A549 (cell line): Measurements from ENCODE around the gene CACNA2D4. TPM values are rescaled to one million over a fixed set of nuclear protein-coding genes. Genes with fewer than 3 reads are reported as not detected.

Experiments used
- ATAC-seq, 2 experiments: fragments of 200-7000 bp in 1 of 2; fragments of >200 bp in 1 of 2; cut with Nextera tagmentation in 1 of 2; cut with Tn5 transposase in 1 of 2; 3 replicates each; pipeline versions ENCODE4 v1.8.0 to v1.9.1; 2018 to 2020; ENCODE audit warnings: mild to moderate bottlenecking in 1 of 2, moderate library complexity in 1 of 2
- CTCF ChIA-PET: fragments of 300-600 bp; sonication (Branson Sonifier 250); formaldehyde crosslinking; extraction: SDS; loops from one replicate; lab custom pipeline; 2021; ENCODE audit warnings: antibody characterized with exemption, inconsistent platforms; lab: Yijun Ruan, JAX
- POLR2A ChIA-PET: fragments of 350-600 bp; formaldehyde crosslinking; extraction: SDS; loops from one replicate; lab custom pipeline; 2021; ENCODE audit warnings: antibody characterized with exemption, inconsistent platforms; lab: Yijun Ruan, JAX
- DNase-seq, 2 experiments: peaks; one replicate each; pipeline versions ENCODE4 v3.0.0 to v3.0.0-alpha.2; 2011 to 2016; ENCODE audit warnings: low read depth in 1 of 2, low spot score in 1 of 2
- FAIRE-seq: peaks from 2 replicates; lab custom pipeline; 2011; peaks lifted over from hg19 to GRCh38; lab: Jason Lieb, UNC
- H3K27ac ChIP-seq, 2 experiments: fragments of >200 bp; sonication (Bioruptor Twin); formaldehyde crosslinking; 3 replicates each; pipeline ENCODE4 v1.5.1; 2016 to 2017
- H3K4me1 ChIP-seq: fragments of >200 bp; sonication (Bioruptor Twin); formaldehyde crosslinking; 3 replicates; pipeline ENCODE4 v1.6.1; 2016
- H3K4me2 ChIP-seq: fragments of >200 bp; sonication (Bioruptor Twin); formaldehyde crosslinking; 3 replicates; pipeline ENCODE4 v1.6.1; 2016
- H3K4me3 ChIP-seq: fragments of >200 bp; sonication (Bioruptor Twin); formaldehyde crosslinking; 3 replicates; pipeline ENCODE4 v1.5.1; 2016
- H3K9me3 ChIP-seq: fragments of >200 bp; sonication (Bioruptor Twin); formaldehyde crosslinking; 3 replicates; pipeline ENCODE4 v1.6.1; 2016
- BHLHE40 ChIP-seq: IDR thresholded peaks from 2 replicates; pipeline ENCODE4 v1.6.1; 2012; ENCODE audit warnings: low read depth, low read length, inconsistent platforms
- CBX2 ChIP-seq: fragments of 200-600 bp; sonication (generic); IDR thresholded peaks from 2 replicates; pipeline ENCODE4 v1.6.1; 2016; ENCODE audit warnings: low read depth, mild to moderate bottlenecking, borderline replicate concordance
- CHD4 ChIP-seq: fragments of 200-600 bp; sonication (generic); IDR thresholded peaks from 2 replicates; pipeline ENCODE4 v1.6.1; 2016; ENCODE audit warnings: antibody characterized with exemption, mild to moderate bottlenecking, borderline replicate concordance
- ESRRA ChIP-seq: fragments of 150-350 bp; IDR thresholded peaks from 2 replicates; pipeline ENCODE4 v1.6.1; 2014; ENCODE audit warnings: mild to moderate bottlenecking, low read length, borderline replicate concordance
- FOSL2 ChIP-seq, 2 experiments: fragments of 450-650 bp in 1 of 2; fragments of >200 bp in 1 of 2; sonication (Bioruptor Twin) in 1 of 2; formaldehyde crosslinking; IDR thresholded peaks; 2 replicates each; pipeline versions ENCODE4 v1.5.0 to v1.6.1; 2016 to 2020; ENCODE audit warnings: mild to moderate bottlenecking in 1 of 2, moderate library complexity in 1 of 2
- GATA3 ChIP-seq: IDR thresholded peaks from 2 replicates; pipeline ENCODE4 v1.6.1; 2012; ENCODE audit warnings: borderline replicate concordance
- HEYL ChIP-seq: fragments of 250-450 bp; sonication (Bioruptor Pico); IDR thresholded peaks from 2 replicates; pipeline ENCODE4 v1.8.0; 2021; ENCODE audit warnings: mild to moderate bottlenecking, moderate library complexity
- HOXA7 ChIP-seq: fragments of 250-450 bp; sonication (Bioruptor Pico); IDR thresholded peaks from 2 replicates; pipeline ENCODE4 v1.5.0; 2020; ENCODE audit warnings: mild to moderate bottlenecking, moderate library complexity
- HOXB5 ChIP-seq: fragments of 250-450 bp; sonication (Bioruptor Pico); IDR thresholded peaks from 2 replicates; pipeline ENCODE4 v1.5.0; 2020; ENCODE audit warnings: mild to moderate bottlenecking, moderate library complexity
- KDM1A ChIP-seq: fragments of 200-600 bp; sonication (generic); IDR thresholded peaks from 2 replicates; pipeline ENCODE4 v1.6.1; 2016; ENCODE audit warnings: low read depth, mild to moderate bottlenecking
- PHF8 ChIP-seq: fragments of 200-600 bp; sonication (generic); IDR thresholded peaks from 2 replicates; pipeline ENCODE4 v1.6.1; 2016; ENCODE audit warnings: low read depth, mild to moderate bottlenecking, antibody characterized with exemption, moderate library complexity, borderline replicate concordance
- RAD21 ChIP-seq, 2 experiments: fragments of >200 bp in 1 of 2; sonication (Bioruptor Twin) in 1 of 2; formaldehyde crosslinking in 1 of 2; IDR thresholded peaks in 1 of 2; conservative IDR thresholded peaks in 1 of 2; 2 replicates in 1 of 2; 3 replicates in 1 of 2; pipeline ENCODE4 v1.6.1; 2012 to 2018; ENCODE audit warnings: inconsistent platforms in 1 of 2
- RFX5 ChIP-seq: fragments of 450-650 bp; IDR thresholded peaks from 2 replicates; pipeline ENCODE4 v1.7.1; 2014; ENCODE audit warnings: antibody characterized with exemption, mild to moderate bottlenecking, moderate library complexity
- RNF2 ChIP-seq: fragments of 200-600 bp; sonication (generic); IDR thresholded peaks from 2 replicates; pipeline ENCODE4 v1.6.1; 2016; ENCODE audit warnings: low read depth, mild to moderate bottlenecking, antibody characterized with exemption, moderate library complexity, borderline replicate concordance
- SREBF2 ChIP-seq: fragments of 450-650 bp; IDR thresholded peaks from 2 replicates; pipeline ENCODE4 v1.6.1; 2014; ENCODE audit warnings: mild to moderate bottlenecking, moderate library complexity
- TFCP2L1 ChIP-seq: fragments of 250-450 bp; sonication (Bioruptor Pico); IDR thresholded peaks from 2 replicates; pipeline ENCODE4 v1.5.0; 2021; ENCODE audit warnings: mild to moderate bottlenecking
- TP53 ChIP-seq: fragments of 250-450 bp; sonication (Bioruptor Pico); IDR thresholded peaks from 2 replicates; pipeline ENCODE4 v1.5.0; 2021; ENCODE audit warnings: mild to moderate bottlenecking, moderate library complexity
- ZC3H11A ChIP-seq: fragments of 450-650 bp; IDR thresholded peaks from 2 replicates; pipeline ENCODE4 v1.6.1; 2014; ENCODE audit warnings: antibody characterized with exemption, mild to moderate bottlenecking
- WGBS: methylation state at CpG from one replicate; pipeline ENCODE4 v1.1.6; 2017; ENCODE audit errors: missing lambda C conversion rate; 5-methylcytosine and 5-hydroxymethylcytosine counted together
- polyA plus RNA-seq, 4 experiments: library from polyadenylated mRNA; depleted of rRNA in 3 of 4; stranded (reverse); fragments of >200 nt; fragmentation: RNase III in 1 of 4; extraction: RNeasy Plus Mini Kit Qiagen cat#74134 plus additional on column Dnase treatment in 1 of 4; gene quantifications; 2 replicates in 3 of 4; 3 replicates in 1 of 4; pipeline ENCODE4 v1.2.3, GENCODE V29; 2011 to 2017
- TF ChIP-seq, protein P1 (sequence below): IDR thresholded peaks from 2 replicates; pipeline ENCODE4 v1.6.1; 2012
- TF ChIP-seq, protein P2 (sequence below): fragments of 450-650 bp; IDR thresholded peaks from 2 replicates; pipeline ENCODE4 v1.6.1; 2014; ENCODE audit warnings: antibody characterized with exemption

CACNA2D4 gene
- polyA plus RNA-seq, 2 of the 4 experiments (the other 2 are of a cell fraction): not detected

DNA sequence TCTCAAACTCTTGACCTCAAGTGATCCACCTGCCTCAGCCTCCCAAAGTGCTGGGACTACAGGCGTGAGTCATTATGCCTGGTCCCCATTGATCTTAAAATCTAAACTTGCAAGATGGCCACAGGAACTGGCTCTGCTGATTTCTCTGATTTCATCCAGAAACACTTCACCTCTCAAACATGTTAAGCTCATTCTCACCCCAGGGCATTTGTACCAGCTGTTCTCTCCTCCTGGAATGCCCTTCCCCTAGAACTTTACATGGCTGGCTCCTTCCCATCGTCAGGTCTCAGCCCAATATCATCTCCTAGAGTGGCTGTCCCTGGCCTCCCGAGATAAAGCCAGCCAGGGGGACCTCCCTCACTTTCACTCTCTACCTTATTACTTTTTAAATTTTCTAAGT is 103.3 kb downstream of the CACNA2D4 start:
- TF ChIP-seq SREBF2: no peak
- no peak for TF ChIP-seq TFCP2L1 (CRISPR knock-in tag)
- no peak for TF ChIP-seq ZC3H11A
- TF ChIP-seq CHD4: no peak
- no peak for TF ChIP-seq HOXA7 (CRISPR knock-in tag)
- no peak for TF ChIP-seq BHLHE40
- TF ChIP-seq, protein P1, sequence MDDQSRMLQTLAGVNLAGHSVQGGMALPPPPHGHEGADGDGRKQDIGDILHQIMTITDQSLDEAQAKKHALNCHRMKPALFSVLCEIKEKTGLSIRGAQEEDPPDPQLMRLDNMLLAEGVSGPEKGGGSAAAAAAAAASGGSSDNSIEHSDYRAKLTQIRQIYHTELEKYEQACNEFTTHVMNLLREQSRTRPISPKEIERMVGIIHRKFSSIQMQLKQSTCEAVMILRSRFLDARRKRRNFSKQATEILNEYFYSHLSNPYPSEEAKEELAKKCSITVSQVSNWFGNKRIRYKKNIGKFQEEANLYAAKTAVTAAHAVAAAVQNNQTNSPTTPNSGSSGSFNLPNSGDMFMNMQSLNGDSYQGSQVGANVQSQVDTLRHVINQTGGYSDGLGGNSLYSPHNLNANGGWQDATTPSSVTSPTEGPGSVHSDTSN: no peak
- no peak for TF ChIP-seq GATA3
- TF ChIP-seq ESRRA: no peak
- TF ChIP-seq, all 56 proteins: peak for 0
- no peak overlapping the region for H3K4me2 ChIP-seq
- FAIRE-seq (no peak), DNase-seq (no peak), ATAC-seq (no peak)
- H3K9me3 ChIP-seq: no peaks in the 10 kb centered on the region
- H3K4me3 ChIP-seq: no peak overlapping the region
- ChIA-PET POLR2A (no interaction called here), CTCF (interaction anchor here (0.8 to 2.0 kb wide), 3 partner anchors 24 to 768 kb away, joined by 3 to 8 read pairs (median 5); no protein-coding TSS in a partner anchor)
- no peak overlapping the region for H3K27ac ChIP-seq
- 34% methylated on average over 3 of the region's 3 CpGs for WGBS
- H3K4me1 ChIP-seq: 0 out of 3 replicates have a peak, but pooled peaks cover 3% of the 10 kb centered on the region

DNA sequence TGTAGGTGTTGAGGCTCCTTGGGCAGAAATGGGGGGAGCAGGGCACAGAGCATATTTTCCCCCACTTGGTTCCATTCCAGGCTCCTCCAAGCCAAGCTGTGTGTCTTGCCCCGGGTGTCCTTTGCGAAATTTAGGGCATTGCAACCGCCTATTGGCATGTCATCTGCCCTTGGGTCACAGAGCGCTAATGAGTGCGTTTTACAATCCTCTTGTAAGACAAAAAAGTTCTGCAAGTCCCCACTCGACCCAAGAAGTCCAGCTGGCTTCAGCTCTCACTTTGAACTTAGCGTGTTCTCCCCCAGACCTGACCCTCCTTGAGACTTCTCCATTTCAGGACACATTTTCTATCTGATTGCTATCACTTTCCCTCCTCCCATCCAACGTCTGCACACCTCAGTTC is 104.2 kb downstream of the CACNA2D4 start:
- ChIA-PET CTCF (interaction anchor here (0.8 to 4.5 kb wide), 2 partner anchors 125 to 769 kb away, joined by 3 to 17 read pairs; no protein-coding TSS in a partner anchor), POLR2A (no interaction called here)
- 52% methylated on average over 8 of the region's 8 CpGs for WGBS
- FAIRE-seq (no peak), ATAC-seq (no peak), DNase-seq (no peak)
- no peak overlapping the region for H3K27ac ChIP-seq
- no peak overlapping the region for H3K4me2 ChIP-seq
- no peak overlapping the region for H3K4me3 ChIP-seq
- no peak for TF ChIP-seq TP53 (CRISPR knock-in tag)
- TF ChIP-seq RNF2: no peak
- TF ChIP-seq HOXB5 (CRISPR knock-in tag): no peak
- TF ChIP-seq HEYL: no peak
- TF ChIP-seq KDM1A: no peak
- TF ChIP-seq BHLHE40: no peak
- no peak for TF ChIP-seq PHF8
- H3K4me1 ChIP-seq: 0 out of 3 replicates have a peak, but pooled peaks cover 3% of the 10 kb centered on the region
- no peaks in the 10 kb centered on the region for H3K9me3 ChIP-seq

DNA sequence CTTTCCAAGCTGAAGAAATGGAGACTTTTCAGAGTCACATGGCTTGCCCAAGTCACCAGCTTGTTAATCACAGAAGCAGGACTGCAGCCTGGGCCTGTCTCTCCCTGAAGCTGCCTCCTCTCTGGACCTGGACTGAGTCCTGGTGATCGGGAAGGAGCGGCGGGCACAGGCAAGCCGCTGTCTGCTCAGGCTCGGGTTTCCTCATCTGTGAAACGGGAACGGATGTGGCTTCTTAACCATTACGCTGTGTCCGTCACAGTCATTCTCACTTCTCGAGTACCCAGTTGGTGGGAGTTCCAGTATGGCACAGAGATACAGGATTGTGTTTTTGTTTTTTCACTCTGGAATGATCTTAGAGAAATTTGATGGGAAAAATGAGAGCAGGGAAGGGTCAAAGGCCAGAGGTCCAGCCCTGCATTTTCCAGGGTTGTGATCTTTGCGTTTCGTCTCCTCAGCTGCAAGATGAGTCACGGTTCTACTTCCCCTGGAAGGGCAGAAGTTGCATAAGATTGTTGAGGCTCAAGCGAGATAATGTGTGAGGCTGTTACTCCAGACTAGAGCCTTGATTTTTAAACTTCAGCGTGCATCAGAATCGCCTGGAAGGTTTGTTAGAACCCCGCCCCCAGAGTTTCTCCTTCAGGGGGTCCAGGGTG is 105.7 kb downstream of the CACNA2D4 start:
- CTCF ChIA-PET: interaction anchor here (0.5 to 4.5 kb wide), 5 partner anchors 22 to 459 kb away, joined by 3 to 17 read pairs (median 3); no protein-coding TSS in a partner anchor
- H3K4me2 ChIP-seq: peak overlapping the region; percentile 18; the same call in 1 of the 3 replicates
- TF ChIP-seq RFX5 (no peak), FOSL2 (IDR thresholded peaks at IDR 0.05) (no peak), FOSL2 (CRISPR knock-in tag; IDR thresholded peaks at IDR 0.05) (peak; percentile 37; the same call in 1 of the 2 replicates), CBX2 (no peak)
- H3K4me3 ChIP-seq: no peak overlapping the region
- H3K4me1 ChIP-seq: 0 out of 3 replicates have a peak, but pooled peaks cover 3% of the 10 kb centered on the region
- peak in 1 of 2 experiments; percentile 29; a peak in 1 of 6 replicates for ATAC-seq
- DNase-seq: no peak
- peak overlapping the region in 1 of 2 experiments; percentile 21; a peak in 1 of 6 replicates for H3K27ac ChIP-seq
- POLR2A ChIA-PET: no interaction called here
- FAIRE-seq: no peak
- WGBS: 63% methylated on average over 17 of the region's 17 CpGs
- no peaks in the 10 kb centered on the region for H3K9me3 ChIP-seq

DNA sequence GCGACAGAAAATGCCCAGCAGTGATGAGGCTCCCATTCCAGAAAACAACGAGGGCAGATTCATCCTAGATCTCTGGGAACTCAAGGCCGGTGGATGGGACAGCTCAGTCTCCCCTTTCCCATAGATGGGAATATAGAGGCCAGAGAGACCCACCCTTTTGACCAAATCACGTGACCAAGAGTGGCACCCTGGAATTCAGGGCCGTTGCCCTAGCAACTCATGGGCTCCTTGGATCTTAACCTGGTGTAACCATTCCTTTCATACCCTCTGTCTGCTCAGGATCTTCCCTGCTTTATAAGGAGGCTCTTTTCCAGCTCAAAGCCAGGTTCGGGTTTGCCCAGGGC is 106.5 kb downstream of the CACNA2D4 start:
- H3K9me3 ChIP-seq: no peaks in the 10 kb centered on the region
- 39% methylated on average over 6 of the region's 6 CpGs for WGBS
- TF ChIP-seq, protein P2, sequence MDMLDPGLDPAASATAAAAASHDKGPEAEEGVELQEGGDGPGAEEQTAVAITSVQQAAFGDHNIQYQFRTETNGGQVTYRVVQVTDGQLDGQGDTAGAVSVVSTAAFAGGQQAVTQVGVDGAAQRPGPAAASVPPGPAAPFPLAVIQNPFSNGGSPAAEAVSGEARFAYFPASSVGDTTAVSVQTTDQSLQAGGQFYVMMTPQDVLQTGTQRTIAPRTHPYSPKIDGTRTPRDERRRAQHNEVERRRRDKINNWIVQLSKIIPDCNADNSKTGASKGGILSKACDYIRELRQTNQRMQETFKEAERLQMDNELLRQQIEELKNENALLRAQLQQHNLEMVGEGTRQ: peak; percentile 27; the same call in 1 of the 2 replicates
- no peak for TF ChIP-seq RAD21 (conservative IDR thresholded peaks at IDR 0.05 in 1 of 2, IDR thresholded peaks at IDR 0.05 in 1 of 2)
- H3K4me2 ChIP-seq: no peak overlapping the region
- 0 out of 3 replicates have a peak, but pooled peaks cover 3% of the 10 kb centered on the region for H3K4me1 ChIP-seq
- no peak overlapping the region for H3K27ac ChIP-seq
- ChIA-PET POLR2A (no interaction called here), CTCF (interaction anchor here (0.5 to 4.5 kb wide), 6 partner anchors 14 to 974 kb away, joined by 3 to 17 read pairs (median 3); no protein-coding TSS in a partner anchor)
- H3K4me3 ChIP-seq: no peak overlapping the region
- DNase-seq (no peak), FAIRE-seq (no peak), ATAC-seq (no peak)
